CD14-positive monocyte (primary cell): ENCODE data around the gene PIP5K1B. TPM values are rescaled to one million over a fixed set of nuclear protein-coding genes. Genes with fewer than 3 reads are reported as not detected.

Experiments used
- DNase-seq, 3 donors: peaks; one replicate each; pipeline ENCODE4 v3.0.0-alpha.2; 2011 to 2022
- H2AFZ ChIP-seq: 2 replicates; pipeline ENCODE4 v1.6.0; 2012; ENCODE audit warnings: mild to moderate bottlenecking, low read depth, low read length, inconsistent platforms; ENCODE audit not compliant: insufficient read depth, poor library complexity, severe bottlenecking
- H3K27ac ChIP-seq, 2 donors: 1 replicate in 1 of 2; 2 replicates in 1 of 2; pipeline ENCODE4 v1.5.1; 2012 to 2013; ENCODE audit warnings: low read length in 2 of 2, control low read depth in 1 of 2, inconsistent platforms in 1 of 2, low read depth in 1 of 2, mild to moderate bottlenecking in 1 of 2
- H3K27me3 ChIP-seq, 2 donors: one replicate each; pipeline versions ENCODE4 v1.6.0 to v1.6.1; 2011 to 2013; ENCODE audit warnings: low read length in 2 of 2; ENCODE audit not compliant: control insufficient read depth in 2 of 2, insufficient read depth in 2 of 2
- H3K36me3 ChIP-seq, 2 donors: replicated peaks in 1 of 2; 1 replicate in 1 of 2; 2 replicates in 1 of 2; pipeline versions ENCODE4 v1.5.1 to v1.6.1; 2012 to 2013; ENCODE audit warnings: low read length in 2 of 2, control low read depth in 1 of 2, inconsistent platforms in 1 of 2, mild to moderate bottlenecking in 1 of 2; ENCODE audit not compliant: insufficient read depth in 2 of 2, control insufficient read depth in 1 of 2
- H3K4me1 ChIP-seq, 2 donors: 1 replicate in 1 of 2; 2 replicates in 1 of 2; pipeline versions ENCODE4 v1.5.1 to v1.6.1; 2012 to 2013; ENCODE audit warnings: low read length in 2 of 2, control low read depth in 1 of 2, inconsistent platforms in 1 of 2, mild to moderate bottlenecking in 1 of 2, moderate library complexity in 1 of 2; ENCODE audit not compliant: insufficient read depth in 2 of 2, control insufficient read depth in 1 of 2
- H3K4me2 ChIP-seq: replicated peaks from 2 replicates; pipeline ENCODE3; 2012; ENCODE audit warnings: low read length, moderate library complexity, mild to moderate bottlenecking; ENCODE audit not compliant: poor library complexity, severe bottlenecking; ENCODE audit errors: extremely low read depth
- H3K4me3 ChIP-seq, 3 experiments: fragments of 200-600 bp in 1 of 3; sonication (generic) in 1 of 3; replicated peaks in 1 of 3; 1 replicate in 2 of 3; 2 replicates in 1 of 3; pipeline ENCODE4 v1.5.1; 2011 to 2013; ENCODE audit warnings: low read length in 3 of 3, mild to moderate bottlenecking in 3 of 3, control low read depth in 2 of 3, low read depth in 2 of 3, inconsistent platforms in 1 of 3, moderate library complexity in 1 of 3
- H3K79me2 ChIP-seq: 2 replicates; pipeline ENCODE4 v1.6.0; 2012; ENCODE audit warnings: mild to moderate bottlenecking, control low read depth, inconsistent platforms, low read length, moderate library complexity; ENCODE audit not compliant: insufficient read depth
- H3K9ac ChIP-seq: 2 replicates; pipeline ENCODE4 v1.6.0; 2017; ENCODE audit warnings: low read length, mild to moderate bottlenecking; ENCODE audit not compliant: insufficient read depth, poor library complexity, severe bottlenecking
- H3K9me3 ChIP-seq, 2 donors: replicated peaks in 1 of 2; 1 replicate in 1 of 2; 2 replicates in 1 of 2; pipeline versions ENCODE4 v1.5.1 to v1.6.1; 2012 to 2013; ENCODE audit warnings: low read length in 2 of 2, control low read depth in 1 of 2; ENCODE audit not compliant: control insufficient read depth in 1 of 2, insufficient read depth in 1 of 2
- H4K20me1 ChIP-seq: 2 replicates; pipeline ENCODE4 v1.6.0; 2012; ENCODE audit warnings: mild to moderate bottlenecking, low read length, control low read depth, moderate library complexity; ENCODE audit not compliant: insufficient read depth
- H3K27ac Mint-ChIP-seq, 7 donors: one replicate each; pipeline ENCODE4 v1.8.0; 2020; ENCODE audit warnings: mild to moderate bottlenecking in 7 of 7, mixed read lengths in 7 of 7, moderate library complexity in 6 of 7, inconsistent platforms in 2 of 7
- H3K27me3 Mint-ChIP-seq, 3 donors: one replicate each; pipeline ENCODE4 v1.8.0; 2021 to 2022; ENCODE audit warnings: low read depth in 3 of 3, mild to moderate bottlenecking in 3 of 3, mixed read lengths in 3 of 3, moderate library complexity in 3 of 3, inconsistent platforms in 1 of 3
- H3K36me3 Mint-ChIP-seq, 2 donors: one replicate each; pipeline ENCODE4 v1.8.0; 2020; ENCODE audit warnings: mixed read lengths in 2 of 2, inconsistent platforms in 1 of 2, mild to moderate bottlenecking in 1 of 2
- H3K4me1 Mint-ChIP-seq: one replicate; pipeline ENCODE4 v1.8.0; 2020; ENCODE audit warnings: mild to moderate bottlenecking, mixed read lengths
- H3K4me3 Mint-ChIP-seq, 2 donors: one replicate each; pipeline ENCODE4 v1.8.0; 2020; ENCODE audit warnings: mild to moderate bottlenecking in 2 of 2, mixed read lengths in 2 of 2, moderate library complexity in 1 of 2
- H3K9me3 Mint-ChIP-seq, 7 donors: one replicate each; pipeline ENCODE4 v1.8.0; 2020 to 2022; ENCODE audit warnings: mixed read lengths in 7 of 7, mild to moderate bottlenecking in 6 of 7, moderate library complexity in 6 of 7, inconsistent platforms in 2 of 7
- WGBS: methylation state at CpG from one replicate; pipeline ENCODE4 v1.1.5; 2013; ENCODE audit warnings: missing lambda C conversion rate; ENCODE audit not compliant: insufficient coverage; 5-methylcytosine and 5-hydroxymethylcytosine counted together
- intact Hi-C, 2 donors: fragments of 100-400 bp; cut with micrococcal nuclease; formaldehyde crosslinking; loops; one replicate each; pipeline versions ENCODE4 v1.15.0 to v1.15.1; 2023
- polyA plus RNA-seq, 3 donors: library from polyadenylated mRNA; depleted of rRNA in 1 of 3; unstranded in 2 of 3; stranded (reverse) in 1 of 3; fragments of 300-500 nt in 2 of 3; fragments of >200 nt in 1 of 3; fragmentation: Illumina TruSeq in 2 of 3; gene quantifications; 1 replicate in 2 of 3; 2 replicates in 1 of 3; pipeline ENCODE4 v1.2.3, GENCODE V29; 2012 to 2021
- TF ChIP-seq, protein P1 (sequence below): fragments of 200-600 bp; IDR thresholded peaks from one replicate; pipeline ENCODE4 v1.8.0; 2022; ENCODE audit warnings: antibody characterized with exemption, mild to moderate bottlenecking

The PIP5K1B gene
- polyA plus RNA-seq, 3 donors, result 0.18 to 4.1 (median 0.87) TPM

DNA sequence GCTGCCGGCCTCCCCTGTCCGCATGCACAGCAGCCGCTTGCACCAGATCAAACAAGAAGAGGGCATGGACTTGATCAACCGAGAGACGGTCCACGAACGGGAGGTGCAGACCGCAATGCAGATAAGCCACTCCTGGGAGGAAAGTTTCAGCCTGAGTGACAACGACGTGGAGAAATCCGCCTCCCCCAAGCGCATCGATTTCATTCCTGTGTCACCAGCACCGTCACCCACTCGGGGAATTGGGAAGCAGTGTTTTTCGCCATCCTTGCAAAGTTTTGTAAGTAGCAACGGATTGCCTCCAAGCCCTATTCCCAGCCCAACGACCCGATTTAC lies 75.3 kb downstream of the PIP5K1B start:
- H3K4me3 ChIP-seq, result peak overlapping the region; percentile 60 to 89 (median 63)
- peak overlapping the region; percentile 75 for H3K4me2 ChIP-seq
- Mint-ChIP-seq H3K9me3 (no peaks in the 10 kb centered on the region), H3K36me3 (no peaks in the 10 kb centered on the region), H3K4me3 (no peak overlapping the region), H3K27me3 (no peaks in the 10 kb centered on the region), H3K27ac (no peak overlapping the region), H3K4me1 (peaks cover 6% of the 10 kb centered on the region)
- TF ChIP-seq, protein P1, sequence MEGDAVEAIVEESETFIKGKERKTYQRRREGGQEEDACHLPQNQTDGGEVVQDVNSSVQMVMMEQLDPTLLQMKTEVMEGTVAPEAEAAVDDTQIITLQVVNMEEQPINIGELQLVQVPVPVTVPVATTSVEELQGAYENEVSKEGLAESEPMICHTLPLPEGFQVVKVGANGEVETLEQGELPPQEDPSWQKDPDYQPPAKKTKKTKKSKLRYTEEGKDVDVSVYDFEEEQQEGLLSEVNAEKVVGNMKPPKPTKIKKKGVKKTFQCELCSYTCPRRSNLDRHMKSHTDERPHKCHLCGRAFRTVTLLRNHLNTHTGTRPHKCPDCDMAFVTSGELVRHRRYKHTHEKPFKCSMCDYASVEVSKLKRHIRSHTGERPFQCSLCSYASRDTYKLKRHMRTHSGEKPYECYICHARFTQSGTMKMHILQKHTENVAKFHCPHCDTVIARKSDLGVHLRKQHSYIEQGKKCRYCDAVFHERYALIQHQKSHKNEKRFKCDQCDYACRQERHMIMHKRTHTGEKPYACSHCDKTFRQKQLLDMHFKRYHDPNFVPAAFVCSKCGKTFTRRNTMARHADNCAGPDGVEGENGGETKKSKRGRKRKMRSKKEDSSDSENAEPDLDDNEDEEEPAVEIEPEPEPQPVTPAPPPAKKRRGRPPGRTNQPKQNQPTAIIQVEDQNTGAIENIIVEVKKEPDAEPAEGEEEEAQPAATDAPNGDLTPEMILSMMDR, result no peak
- intact Hi-C loops, result loop anchor here in 1 of 2 donors (5.0 to 10.0 kb wide), 2 partner anchors 76 to 217 kb away; partner anchors contain the start of gene PIP5K1B
- H3K27ac ChIP-seq, result peak overlapping the region; percentile 95 to 100
- peak overlapping the region; percentile 95 for H3K9ac ChIP-seq
- H2AFZ ChIP-seq, result peak overlapping the region; percentile 98
- peaks cover 37 to 46% of the 10 kb centered on the region in 2 donors for H3K4me1 ChIP-seq
- DNase-seq, result no peak
- H3K27me3 ChIP-seq, result no peaks in the 10 kb centered on the region
- no peaks in the 10 kb centered on the region for H3K9me3 ChIP-seq
- no peaks in the 10 kb centered on the region for H3K36me3 ChIP-seq
- H4K20me1 ChIP-seq, result peaks cover 9% of the 10 kb centered on the region
- WGBS, result 0% methylated on average over 12 of the region's 19 CpGs
- peaks cover 40% of the 10 kb centered on the region for H3K79me2 ChIP-seq

DNA sequence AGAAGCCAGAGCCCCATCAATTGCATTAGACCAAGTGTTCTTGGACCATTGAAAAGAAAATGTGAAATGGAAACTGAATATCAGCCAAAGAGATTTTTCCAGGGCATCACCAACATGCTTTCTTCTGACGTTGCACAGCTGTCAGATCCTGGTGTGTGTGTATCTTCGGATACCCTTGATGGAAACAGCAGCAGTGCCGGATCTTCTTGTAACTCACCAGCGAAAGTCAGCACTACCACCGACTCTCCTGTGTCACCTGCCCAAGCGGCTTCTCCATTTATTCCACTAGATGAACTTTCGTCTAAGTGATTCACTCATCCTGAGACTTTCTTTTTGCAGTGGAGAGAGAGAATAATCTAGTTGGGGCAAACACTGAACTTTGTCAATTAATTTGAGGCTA lies 75.7 kb downstream of the PIP5K1B start:
- Histone ChIP-seq H2AFZ (peak overlapping the region; percentile 98), H3K4me2 (peak overlapping the region; percentile 75), H3K79me2 (peaks cover 40% of the 10 kb centered on the region), H3K36me3 (no peaks in the 10 kb centered on the region), H3K27ac (peak overlapping the region; percentile 95 to 100), H4K20me1 (peaks cover 9% of the 10 kb centered on the region), H3K4me1 (peaks cover 37 to 46% of the 10 kb centered on the region in 2 donors), H3K9me3 (no peaks in the 10 kb centered on the region), H3K4me3 (peak overlapping the region; percentile 60 to 89 (median 63)), H3K9ac (peak overlapping the region; percentile 95), H3K27me3 (no peaks in the 10 kb centered on the region)
- TF ChIP-seq, protein P1, result no peak
- H3K4me1 Mint-ChIP-seq, result peaks cover 7% of the 10 kb centered on the region
- no peaks in the 10 kb centered on the region for H3K36me3 Mint-ChIP-seq
- WGBS, result no CpG with 5 or more reads among the region's 7 CpGs
- H3K27me3 Mint-ChIP-seq, result no peaks in the 10 kb centered on the region
- intact Hi-C loops, result loop anchor here in 1 of 2 donors (5.0 to 10.0 kb wide), 2 partner anchors 76 to 217 kb away; partner anchors contain the start of gene PIP5K1B
- no peak overlapping the region for H3K4me3 Mint-ChIP-seq
- H3K9me3 Mint-ChIP-seq, result no peaks in the 10 kb centered on the region
- peak in 1 of 3 donors; percentile 4 for DNase-seq
- no peak overlapping the region for H3K27ac Mint-ChIP-seq
